AG04450 (cell line): ENCODE measurements around the gene PIK3R5. TPM values are rescaled to one million over a fixed set of nuclear protein-coding genes. Genes with fewer than 3 reads are reported as not detected.

Experiments
- CTCF ChIA-PET: fragments of 300-600, 350-600 bp; formaldehyde crosslinking; extraction: SDS; loops from one replicate; lab custom pipeline; 2022; ENCODE audit warnings: antibody characterized with exemption, inconsistent platforms; lab: Charles Lee
- POLR2A ChIA-PET: fragments of 350-600 bp; formaldehyde crosslinking; extraction: SDS; loops from one replicate; lab custom pipeline; 2021; ENCODE audit warnings: antibody characterized with exemption, inconsistent platforms; lab: Yijun Ruan, JAX
- DNase-seq: peaks from one replicate; pipeline ENCODE4 v3.0.0-alpha.2; 2011; ENCODE audit warnings: low read depth, low spot score
- H3K27ac ChIP-seq: one replicate; pipeline ENCODE4 v1.5.1; 2012; ENCODE audit warnings: low read depth, low read length, control low read depth
- H3K27me3 ChIP-seq: one replicate; pipeline ENCODE4 v1.6.0; 2012; ENCODE audit warnings: low read length; ENCODE audit not compliant: control insufficient read depth, insufficient read depth
- H3K4me3 ChIP-seq: 2 replicates; pipeline ENCODE4 v1.5.1; 2011; ENCODE audit warnings: mild to moderate bottlenecking, low read depth, low read length, control low read depth
- H3K9me3 ChIP-seq: 2 replicates; pipeline ENCODE4 v1.5.1; 2012; ENCODE audit warnings: low read length; ENCODE audit not compliant: control insufficient read depth, insufficient read depth
- polyA plus RNA-seq: library from polyadenylated mRNA; depleted of rRNA; stranded (reverse); fragments of >200 nt; gene quantifications from 2 replicates; pipeline ENCODE4 v1.2.3, GENCODE V29; 2011
- TF ChIP-seq, protein P1 (sequence below): IDR thresholded peaks from 2 replicates; pipeline ENCODE4 v1.5.1; 2011; ENCODE audit warnings: low read depth, low read length, control low read depth, inconsistent platforms

PIK3R5 gene
- polyA plus RNA-seq, 1 experiment: not detected

DNA sequence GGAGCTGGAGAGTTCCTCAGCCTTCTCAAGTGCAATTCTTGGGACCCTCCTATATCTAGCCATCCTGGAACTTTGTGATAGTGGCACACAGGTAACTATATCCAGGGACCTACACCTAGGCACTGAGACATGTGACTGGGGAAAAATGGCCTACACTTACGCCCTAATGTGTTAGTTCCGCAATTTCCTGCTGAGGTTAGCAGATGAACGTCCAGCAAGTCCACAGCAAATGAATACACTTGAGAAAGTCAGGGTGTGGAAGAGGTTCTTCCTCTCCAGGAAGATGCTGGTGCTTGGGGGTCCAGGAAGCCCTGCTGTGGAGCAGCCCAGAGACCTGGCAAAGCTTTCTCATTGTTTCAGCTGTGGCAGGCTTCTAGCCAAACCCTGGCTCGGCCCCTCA, 20.8 kb downstream of the PIK3R5 start:
- DNase-seq: no peak
- Histone ChIP-seq H3K9me3 (peaks cover 28% of the 10 kb centered on the region), H3K4me3 (no peak overlapping the region), H3K27ac (no peak overlapping the region), H3K27me3 (no peaks in the 10 kb centered on the region)
- ChIA-PET POLR2A (no interaction called here), CTCF (no interaction called here)
- TF ChIP-seq, protein P1, sequence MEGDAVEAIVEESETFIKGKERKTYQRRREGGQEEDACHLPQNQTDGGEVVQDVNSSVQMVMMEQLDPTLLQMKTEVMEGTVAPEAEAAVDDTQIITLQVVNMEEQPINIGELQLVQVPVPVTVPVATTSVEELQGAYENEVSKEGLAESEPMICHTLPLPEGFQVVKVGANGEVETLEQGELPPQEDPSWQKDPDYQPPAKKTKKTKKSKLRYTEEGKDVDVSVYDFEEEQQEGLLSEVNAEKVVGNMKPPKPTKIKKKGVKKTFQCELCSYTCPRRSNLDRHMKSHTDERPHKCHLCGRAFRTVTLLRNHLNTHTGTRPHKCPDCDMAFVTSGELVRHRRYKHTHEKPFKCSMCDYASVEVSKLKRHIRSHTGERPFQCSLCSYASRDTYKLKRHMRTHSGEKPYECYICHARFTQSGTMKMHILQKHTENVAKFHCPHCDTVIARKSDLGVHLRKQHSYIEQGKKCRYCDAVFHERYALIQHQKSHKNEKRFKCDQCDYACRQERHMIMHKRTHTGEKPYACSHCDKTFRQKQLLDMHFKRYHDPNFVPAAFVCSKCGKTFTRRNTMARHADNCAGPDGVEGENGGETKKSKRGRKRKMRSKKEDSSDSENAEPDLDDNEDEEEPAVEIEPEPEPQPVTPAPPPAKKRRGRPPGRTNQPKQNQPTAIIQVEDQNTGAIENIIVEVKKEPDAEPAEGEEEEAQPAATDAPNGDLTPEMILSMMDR: no peak

DNA sequence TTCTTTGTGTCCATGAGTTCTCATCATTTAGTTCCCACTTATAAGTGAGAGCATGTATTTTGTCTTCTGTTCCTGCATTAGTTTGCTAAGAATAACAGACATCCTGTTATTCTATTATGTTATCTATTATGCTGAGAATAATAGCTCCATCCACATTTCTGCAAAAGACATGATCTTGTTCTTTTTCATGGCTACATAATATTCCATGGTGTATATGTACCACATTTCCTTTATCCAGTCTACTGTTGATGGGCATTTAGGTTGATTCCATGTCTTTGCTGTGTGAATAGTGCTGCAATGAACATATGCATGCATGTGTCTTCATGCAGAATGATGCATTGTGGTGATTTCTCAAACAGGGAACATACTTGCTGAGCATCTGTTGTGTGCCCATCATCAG, 21.4 kb downstream of the PIK3R5 start:
- H3K27me3 ChIP-seq: no peaks in the 10 kb centered on the region
- ChIA-PET POLR2A (no interaction called here), CTCF (no interaction called here)
- H3K9me3 ChIP-seq: peaks cover 28% of the 10 kb centered on the region
- no peak overlapping the region for H3K4me3 ChIP-seq
- TF ChIP-seq, protein P1: no peak
- H3K27ac ChIP-seq: no peak overlapping the region
- DNase-seq: no peak

DNA sequence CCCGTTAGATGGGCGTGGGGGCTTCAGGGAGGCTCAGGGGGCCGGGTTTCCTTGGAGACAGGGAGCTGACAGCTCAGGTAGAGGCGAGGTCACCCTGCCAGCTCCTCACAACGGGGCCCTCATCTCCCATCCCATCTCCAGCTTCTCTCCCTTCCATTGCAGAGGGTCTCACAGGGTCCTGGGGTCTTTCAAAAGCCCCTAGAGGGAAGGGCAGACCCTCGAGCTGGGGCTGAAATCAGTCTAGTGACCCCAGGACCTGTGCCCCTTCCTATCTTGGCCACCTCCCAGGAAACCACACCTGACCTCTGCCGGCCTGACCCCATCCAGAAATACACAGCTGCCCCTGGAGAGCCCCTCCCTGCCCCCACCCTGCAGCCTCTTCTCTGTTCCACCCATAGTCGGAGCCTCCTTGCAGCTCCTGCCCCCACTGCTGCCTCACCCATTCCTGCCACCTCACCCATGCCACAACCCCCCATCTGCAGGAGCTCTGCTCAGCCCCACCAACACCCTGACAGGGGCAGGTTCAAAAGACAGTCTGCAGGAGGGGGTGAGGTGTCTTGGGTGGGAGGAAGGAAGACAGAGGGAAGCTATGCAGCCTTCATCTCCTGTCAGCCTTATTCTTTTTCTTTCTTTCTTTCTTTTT, 23.4 kb downstream of the PIK3R5 start:
- TF ChIP-seq, protein P1: no peak
- ChIA-PET CTCF (interaction anchor here (0.5 kb wide), 1 partner anchor 109 kb away, joined by 3 read pairs; no protein-coding TSS in a partner anchor), POLR2A (no interaction called here)
- Histone ChIP-seq H3K27ac (no peak overlapping the region), H3K27me3 (no peaks in the 10 kb centered on the region), H3K9me3 (peaks cover 28% of the 10 kb centered on the region), H3K4me3 (no peak overlapping the region)
- no peak for DNase-seq

DNA sequence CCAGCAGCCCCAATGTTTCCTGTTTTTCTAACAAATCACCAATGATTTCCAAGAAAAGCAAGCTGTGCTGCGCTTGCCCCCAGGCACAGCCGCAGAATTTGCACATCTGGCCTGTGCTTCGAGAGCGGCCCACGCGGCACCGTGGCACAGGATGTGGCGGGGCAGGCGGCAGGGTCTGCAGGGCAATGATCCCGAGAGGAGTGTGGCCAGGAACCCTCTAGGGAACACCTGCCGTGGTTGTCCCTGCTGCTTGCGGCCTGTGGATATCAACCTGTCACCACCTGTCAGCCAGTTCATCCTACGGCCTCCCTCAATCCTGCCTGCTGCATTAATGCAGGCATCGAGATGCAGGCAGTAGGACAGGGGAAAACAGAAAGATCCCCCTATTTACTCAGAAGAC, 24.0 kb downstream of the PIK3R5 start:
- TF ChIP-seq, protein P1: no peak
- H3K9me3 ChIP-seq: peaks cover 26% of the 10 kb centered on the region
- CTCF ChIA-PET: no interaction called here

DNA sequence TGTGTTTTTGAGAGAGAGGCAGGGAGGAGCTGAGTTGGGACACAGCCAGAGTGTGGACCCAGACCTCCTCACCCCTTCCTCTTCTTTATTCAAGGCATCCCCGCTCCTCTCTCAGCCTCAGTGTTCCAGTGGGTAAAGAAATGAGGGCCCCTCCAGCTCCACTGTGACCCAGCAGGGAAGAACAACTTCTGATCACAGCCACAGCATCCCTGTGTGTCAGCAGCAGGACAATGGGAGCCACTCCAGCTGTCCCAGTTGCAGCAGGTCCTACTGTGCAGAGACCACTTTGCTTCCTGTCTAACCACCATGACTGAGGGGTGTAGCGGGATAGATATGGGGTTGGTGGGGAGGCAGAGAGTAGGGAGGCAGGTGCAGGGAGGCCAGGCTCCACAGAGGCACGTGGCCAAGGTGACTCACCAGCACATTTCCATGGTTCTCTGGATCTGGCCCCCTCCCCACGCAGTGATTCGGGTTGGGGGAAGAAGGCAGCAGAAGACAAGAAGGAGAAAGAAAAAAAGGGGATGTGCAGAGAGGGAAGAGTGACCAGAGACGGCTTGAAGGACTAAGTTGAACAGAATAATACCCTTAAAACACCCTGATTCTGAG, 24.5 kb downstream of the PIK3R5 start:
- POLR2A ChIA-PET: no interaction called here
- TF ChIP-seq, protein P1: no peak
- DNase-seq: no peak

More for the DNA sequence above, 24.0 kb downstream of the PIK3R5 start:
- DNase-seq: no peak
- Histone ChIP-seq H3K27me3 (no peaks in the 10 kb centered on the region), H3K4me3 (no peak overlapping the region), H3K27ac (no peak overlapping the region)
- POLR2A ChIA-PET: no interaction called here

More for the DNA sequence above, 24.5 kb downstream of the PIK3R5 start:
- no peak overlapping the region for H3K27ac ChIP-seq
- H3K4me3 ChIP-seq: no peak overlapping the region
- CTCF ChIA-PET: no interaction called here
- peaks cover 24% of the 10 kb centered on the region for H3K9me3 ChIP-seq
- no peaks in the 10 kb centered on the region for H3K27me3 ChIP-seq
